SK-N-SH (cell line): ENCODE data around the gene PLEKHM3. TPM values are rescaled to one million over a fixed set of nuclear protein-coding genes. Genes with fewer than 3 reads are reported as not detected.

ENCODE experiments used
- CTCF ChIA-PET: fragments of 300-600, 350-600 bp; formaldehyde crosslinking; extraction: SDS; loops from one replicate; lab custom pipeline; 2021; lab: Yijun Ruan, JAX
- POLR2A ChIA-PET: fragments of 350-600 bp; sonication (Branson Sonifier 250); formaldehyde crosslinking; extraction: SDS; loops from one replicate; lab custom pipeline; 2020; ENCODE audit warnings: antibody characterized with exemption, inconsistent platforms; lab: Yijun Ruan, JAX
- DNase-seq: peaks from one replicate; pipeline ENCODE4 v3.0.0; 2012
- H2AFZ ChIP-seq: fragments of 200-600 bp; sonication (generic); 2 replicates; pipeline ENCODE4 v1.8.1; 2016; ENCODE audit warnings: antibody characterized with exemption, mild to moderate bottlenecking, low read depth
- H3F3A ChIP-seq: fragments of 200-600 bp; sonication (generic); replicated peaks from 2 replicates; pipeline ENCODE3; 2016; ENCODE audit warnings: antibody characterized with exemption, mild to moderate bottlenecking; ENCODE audit not compliant: insufficient read depth
- H3K27ac ChIP-seq, 2 experiments: fragments of 200-500 bp in 1 of 2; fragments of 200-600 bp in 1 of 2; sonication (Bioruptor generic) in 1 of 2; sonication (generic), shearing (Covaris generic) in 1 of 2; 2 replicates each; pipeline versions ENCODE4 v1.5.1 to v1.6.1; 2014 to 2016; ENCODE audit warnings: low read depth in 2 of 2, inconsistent platforms in 1 of 2, low read length in 1 of 2, mild to moderate bottlenecking in 1 of 2, mixed read lengths in 1 of 2
- H3K27me3 ChIP-seq: fragments of 200-600 bp; sonication (generic), shearing (Covaris generic); 2 replicates; pipeline ENCODE4 v1.6.1; 2016; ENCODE audit warnings: mixed run types; ENCODE audit not compliant: insufficient read depth
- H3K36me3 ChIP-seq, 2 experiments: fragments of 200-500 bp in 1 of 2; fragments of 200-600 bp in 1 of 2; sonication (Bioruptor generic) in 1 of 2; sonication (generic) in 1 of 2; replicated peaks in 1 of 2; 2 replicates each; pipeline versions ENCODE3 to v1.5.1; 2014 to 2016; ENCODE audit warnings: low read length in 1 of 2, mild to moderate bottlenecking in 1 of 2; ENCODE audit not compliant: insufficient read depth in 2 of 2, control insufficient read depth in 1 of 2
- H3K4me1 ChIP-seq, 2 experiments: fragments of 200-500 bp in 1 of 2; fragments of 200-600 bp in 1 of 2; sonication (Bioruptor generic) in 1 of 2; sonication (generic), shearing (Covaris generic) in 1 of 2; 2 replicates each; pipeline versions ENCODE4 v1.5.1 to v1.6.1; 2014 to 2016; ENCODE audit warnings: low read depth in 1 of 2, low read length in 1 of 2, mixed run types in 1 of 2; ENCODE audit not compliant: insufficient read depth in 2 of 2, control insufficient read depth in 1 of 2
- H3K4me2 ChIP-seq: fragments of 200-600 bp; sonication (generic), shearing (Covaris generic); 2 replicates; pipeline ENCODE4 v1.6.1; 2017; ENCODE audit warnings: mixed run types
- H3K4me3 ChIP-seq, 2 experiments: fragments of 200-500 bp in 1 of 2; fragments of 200-600 bp in 1 of 2; sonication (Bioruptor generic) in 1 of 2; sonication (generic), shearing (Covaris generic) in 1 of 2; 2 replicates each; pipeline versions ENCODE4 v1.5.1 to v1.8.1; 2014 to 2016; ENCODE audit warnings: low read depth in 2 of 2, inconsistent platforms in 1 of 2, low read length in 1 of 2, mild to moderate bottlenecking in 1 of 2, mixed read lengths in 1 of 2, moderate library complexity in 1 of 2
- H3K79me2 ChIP-seq: fragments of 200-600 bp; sonication (generic); 2 replicates; pipeline ENCODE4 v1.8.1; 2017; ENCODE audit warnings: mild to moderate bottlenecking; ENCODE audit not compliant: insufficient read depth
- H3K9ac ChIP-seq: fragments of 200-600 bp; sonication (generic); 2 replicates; pipeline ENCODE4 v1.6.1; 2017; ENCODE audit warnings: mixed run types
- H3K9me2 ChIP-seq: fragments of 200-600 bp; sonication (generic); 2 replicates; pipeline ENCODE4 v1.6.1; 2017; ENCODE audit warnings: mixed run types
- H3K9me3 ChIP-seq: fragments of 200-600 bp; sonication (generic); 2 replicates; pipeline ENCODE4 v1.6.1; 2017; ENCODE audit warnings: mixed run types, mild to moderate bottlenecking, moderate library complexity
- H4K20me1 ChIP-seq: fragments of 200-600 bp; sonication (generic); 2 replicates; pipeline ENCODE4 v1.6.1; 2017; ENCODE audit warnings: mild to moderate bottlenecking, mixed run types; ENCODE audit not compliant: insufficient read depth
- CHD2 ChIP-seq: fragments of 150-350 bp; IDR thresholded peaks from 2 replicates; pipeline ENCODE4 v1.6.1; 2018; ENCODE audit warnings: low read length; ENCODE audit not compliant: partially characterized antibody
- ELF1 ChIP-seq: IDR thresholded peaks from 2 replicates; pipeline ENCODE4 v1.4.0; 2012
- EP300 ChIP-seq, 2 experiments: IDR thresholded peaks; 2 replicates each; pipeline versions ENCODE4 v1.4.0 to v1.6.1; 2012; ENCODE audit warnings: borderline replicate concordance in 1 of 2, low read depth in 1 of 2, low read length in 1 of 2
- EZH2phosphoT487 ChIP-seq: fragments of 200-600 bp; sonication (generic); IDR thresholded peaks from 2 replicates; pipeline ENCODE4 v1.6.1; 2017; ENCODE audit warnings: low read depth, mixed run types, mild to moderate bottlenecking, antibody characterized with exemption, moderate library complexity, borderline replicate concordance
- FOXJ3 ChIP-seq: sonication (generic); formaldehyde crosslinking; IDR thresholded peaks from 2 replicates; pipeline ENCODE4 v1.5.1; 2020; ENCODE audit warnings: mild to moderate bottlenecking, missing genetic modification reagents
- FOXM1 ChIP-seq: IDR thresholded peaks from 2 replicates; pipeline ENCODE4 v1.4.0; 2012; ENCODE audit warnings: low read depth, mild to moderate bottlenecking
- GABPA ChIP-seq: IDR thresholded peaks from 2 replicates; pipeline ENCODE4 v1.4.0; 2012; ENCODE audit warnings: low read depth, mild to moderate bottlenecking
- JUND ChIP-seq: IDR thresholded peaks from 2 replicates; pipeline ENCODE4 v1.4.0; 2012
- MXI1 ChIP-seq: IDR thresholded peaks from 2 replicates; pipeline ENCODE4 v1.6.1; 2012; ENCODE audit warnings: mild to moderate bottlenecking, low read depth, low read length, improper control_type of control experiment
- NFIC ChIP-seq: IDR thresholded peaks from 2 replicates; pipeline ENCODE4 v1.4.0; 2012; ENCODE audit warnings: borderline replicate concordance
- NRF1 ChIP-seq: IDR thresholded peaks from 2 replicates; pipeline ENCODE4 v1.6.1; 2012; ENCODE audit warnings: low read depth, mild to moderate bottlenecking, low read length
- TAF1 ChIP-seq: IDR thresholded peaks from 2 replicates; pipeline ENCODE4 v1.6.1; 2012; ENCODE audit warnings: low read depth, mild to moderate bottlenecking, low read length, moderate library complexity, borderline replicate concordance
- TCF12 ChIP-seq: IDR thresholded peaks from 2 replicates; pipeline ENCODE4 v1.4.0; 2012
- WGBS: methylation state at CpG from one replicate; pipeline ENCODE4 v1.1.6; 2017; ENCODE audit warnings: low lambda C conversion rate; 5-methylcytosine and 5-hydroxymethylcytosine counted together
- polyA plus RNA-seq, 3 experiments: library from polyadenylated mRNA; depleted of rRNA; stranded (reverse); fragments of >200 nt; gene quantifications; 2 replicates each; pipeline ENCODE4 v1.2.3, GENCODE V29; 2012
- TF ChIP-seq, protein P1 (sequence below): IDR thresholded peaks from 2 replicates; pipeline ENCODE4 v1.4.0; 2012; ENCODE audit warnings: low read depth
- TF ChIP-seq, protein P2 (sequence below): fragments of 150-350 bp; IDR thresholded peaks from 2 replicates; pipeline ENCODE4 v1.6.1; 2017; ENCODE audit warnings: antibody characterized with exemption, low read length, low read depth, borderline replicate concordance
- TF ChIP-seq, protein P3 (sequence below): IDR thresholded peaks from 2 replicates; pipeline ENCODE4 v1.4.0; 2012; ENCODE audit warnings: low read depth, borderline replicate concordance
- TF ChIP-seq, protein P4 (sequence below): fragments of 150-350 bp; IDR thresholded peaks from 2 replicates; pipeline ENCODE4 v1.6.1; 2016; ENCODE audit warnings: mild to moderate bottlenecking, low read depth, low read length

PLEKHM3 gene
- polyA plus RNA-seq, 1 of the 3 experiments (the other 2 are of a cell fraction), result 1.9 TPM

DNA sequence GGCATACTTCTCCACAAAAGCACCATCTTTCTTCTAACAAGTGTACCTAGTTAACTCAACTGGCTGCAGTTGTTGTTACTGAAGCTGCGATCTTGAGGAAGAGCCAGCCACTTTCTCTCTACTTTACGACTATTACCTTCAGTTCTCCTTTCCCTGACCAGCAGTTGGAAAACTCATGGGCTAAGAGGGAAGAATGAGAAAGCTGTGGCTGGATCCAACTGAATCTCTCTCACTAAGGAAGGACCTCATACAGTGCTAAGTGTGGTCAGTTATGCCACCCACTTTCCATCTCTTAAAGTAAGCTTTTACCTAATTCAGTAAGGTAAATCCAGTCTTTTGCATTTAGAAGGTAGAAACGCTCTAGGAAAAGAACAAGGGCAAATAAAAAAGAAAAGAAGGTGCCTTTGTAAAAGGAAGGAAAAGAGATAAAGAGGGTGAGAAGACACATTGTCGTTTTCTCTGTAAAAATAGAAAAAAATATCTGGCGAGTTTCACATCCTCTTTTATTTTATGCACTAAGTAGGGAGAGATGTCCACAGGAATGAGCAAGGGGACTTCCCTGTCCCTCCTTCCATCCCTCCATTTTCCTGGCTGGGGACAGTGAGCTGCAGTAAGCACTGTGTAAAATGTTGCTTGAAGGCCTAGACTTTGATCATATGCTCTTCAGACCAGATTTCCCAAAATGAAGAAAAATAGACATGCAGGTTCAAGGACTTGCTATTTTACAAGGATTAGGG lies 73.4 kb downstream of the PLEKHM3 start:
- Histone ChIP-seq H3K9me2 (no peaks in the 10 kb centered on the region), H3K27me3 (no peaks in the 10 kb centered on the region), H3K4me2 (no peak overlapping the region), H4K20me1 (no peaks in the 10 kb centered on the region), H3K4me1 (peaks cover 0 to 5% of the 10 kb centered on the region in 2 experiments; a peak in 1 of 4 replicates), H3K79me2 (no peaks in the 10 kb centered on the region), H3K36me3 (no peaks in the 10 kb centered on the region), H3K9me3 (no peaks in the 10 kb centered on the region), H3K4me3 (no peak overlapping the region), H3F3A (no peaks in the 10 kb centered on the region), H2AFZ (no peak overlapping the region), H3K9ac (no peak overlapping the region), H3K27ac (no peak overlapping the region)
- ChIA-PET CTCF (interaction anchor here (1.0 to 2.4 kb wide), 4 partner anchors 15 to 183 kb away, joined by 3 to 12 read pairs (median 4); no protein-coding TSS in a partner anchor), POLR2A (no interaction called here)
- TF ChIP-seq EP300 (IDR thresholded peaks at IDR 0.05; ENCODE audit: borderline replicate concordance in 1 of 2, low read depth in 1 of 2, low read length in 1 of 2) (no peak), MXI1 (no peak), FOXJ3 (CRISPR knock-in tag) (no peak), TCF12 (no peak)
- TF ChIP-seq, protein P1, sequence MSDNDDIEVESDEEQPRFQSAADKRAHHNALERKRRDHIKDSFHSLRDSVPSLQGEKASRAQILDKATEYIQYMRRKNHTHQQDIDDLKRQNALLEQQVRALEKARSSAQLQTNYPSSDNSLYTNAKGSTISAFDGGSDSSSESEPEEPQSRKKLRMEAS, result no peak
- 94% methylated on average over 5 of the region's 5 CpGs for WGBS
- DNase-seq, result no peak

DNA sequence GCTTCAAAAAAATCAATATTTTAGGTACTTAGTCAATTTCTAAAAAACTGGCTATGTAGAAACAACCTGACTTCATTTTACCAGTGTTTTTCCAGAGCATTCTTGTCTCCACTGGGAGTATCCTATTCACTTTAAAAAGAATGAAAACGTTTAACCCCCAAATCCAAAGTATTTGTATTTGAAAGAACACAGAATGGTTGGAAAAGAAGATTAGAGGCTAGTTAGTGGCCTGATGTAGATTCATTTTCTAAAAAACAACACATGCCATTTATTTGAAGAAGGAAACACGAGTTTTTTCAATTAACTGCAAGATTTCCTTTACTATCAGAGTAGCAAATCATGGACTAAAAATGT lies 74.6 kb downstream of the PLEKHM3 start:
- Histone ChIP-seq H3K36me3 (no peaks in the 10 kb centered on the region), H3K79me2 (no peaks in the 10 kb centered on the region), H3K27me3 (no peaks in the 10 kb centered on the region), H3K27ac (no peak overlapping the region), H4K20me1 (no peaks in the 10 kb centered on the region), H3K4me3 (no peak overlapping the region), H3K9me2 (no peaks in the 10 kb centered on the region), H3K9ac (no peak overlapping the region), H3K4me1 (peaks cover 0 to 5% of the 10 kb centered on the region in 2 experiments; a peak in 1 of 4 replicates), H2AFZ (no peak overlapping the region), H3K4me2 (no peak overlapping the region), H3K9me3 (no peaks in the 10 kb centered on the region), H3F3A (no peaks in the 10 kb centered on the region)
- TF ChIP-seq EZH2phosphoT487, result no peak
- TF ChIP-seq CHD2, result no peak
- TF ChIP-seq, protein P2, sequence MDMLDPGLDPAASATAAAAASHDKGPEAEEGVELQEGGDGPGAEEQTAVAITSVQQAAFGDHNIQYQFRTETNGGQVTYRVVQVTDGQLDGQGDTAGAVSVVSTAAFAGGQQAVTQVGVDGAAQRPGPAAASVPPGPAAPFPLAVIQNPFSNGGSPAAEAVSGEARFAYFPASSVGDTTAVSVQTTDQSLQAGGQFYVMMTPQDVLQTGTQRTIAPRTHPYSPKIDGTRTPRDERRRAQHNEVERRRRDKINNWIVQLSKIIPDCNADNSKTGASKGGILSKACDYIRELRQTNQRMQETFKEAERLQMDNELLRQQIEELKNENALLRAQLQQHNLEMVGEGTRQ, result no peak
- TF ChIP-seq, protein P3, sequence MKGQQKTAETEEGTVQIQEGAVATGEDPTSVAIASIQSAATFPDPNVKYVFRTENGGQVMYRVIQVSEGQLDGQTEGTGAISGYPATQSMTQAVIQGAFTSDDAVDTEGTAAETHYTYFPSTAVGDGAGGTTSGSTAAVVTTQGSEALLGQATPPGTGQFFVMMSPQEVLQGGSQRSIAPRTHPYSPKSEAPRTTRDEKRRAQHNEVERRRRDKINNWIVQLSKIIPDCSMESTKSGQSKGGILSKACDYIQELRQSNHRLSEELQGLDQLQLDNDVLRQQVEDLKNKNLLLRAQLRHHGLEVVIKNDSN, result no peak
- no peak for TF ChIP-seq JUND
- TF ChIP-seq GABPA, result no peak
- no peak for TF ChIP-seq NRF1
- TF ChIP-seq TAF1, result no peak
- TF ChIP-seq, protein P4, sequence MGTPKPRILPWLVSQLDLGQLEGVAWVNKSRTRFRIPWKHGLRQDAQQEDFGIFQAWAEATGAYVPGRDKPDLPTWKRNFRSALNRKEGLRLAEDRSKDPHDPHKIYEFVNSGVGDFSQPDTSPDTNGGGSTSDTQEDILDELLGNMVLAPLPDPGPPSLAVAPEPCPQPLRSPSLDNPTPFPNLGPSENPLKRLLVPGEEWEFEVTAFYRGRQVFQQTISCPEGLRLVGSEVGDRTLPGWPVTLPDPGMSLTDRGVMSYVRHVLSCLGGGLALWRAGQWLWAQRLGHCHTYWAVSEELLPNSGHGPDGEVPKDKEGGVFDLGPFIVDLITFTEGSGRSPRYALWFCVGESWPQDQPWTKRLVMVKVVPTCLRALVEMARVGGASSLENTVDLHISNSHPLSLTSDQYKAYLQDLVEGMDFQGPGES, result no peak
- no peak for TF ChIP-seq NFIC
- TF ChIP-seq ELF1, result no peak
- no peak for TF ChIP-seq FOXJ3 (CRISPR knock-in tag)
- no peak for TF ChIP-seq FOXM1
- DNase-seq, result no peak
- ChIA-PET CTCF (interaction anchor here (1.4 to 2.8 kb wide), 2 partner anchors 22 to 23 kb away, joined by 3 to 11 read pairs; no protein-coding TSS in a partner anchor), POLR2A (no interaction called here)
- 34% methylated on average over 2 of the region's 2 CpGs for WGBS
